Amygdala (tissue), 56 donors: Measurements from ENCODE around the gene DDX21.
"Not testable (repeated sequence)": the region's sequence is repeated elsewhere in the genome, so short reads cannot be mapped to it uniquely, and the experiment has no call there.

Source experiments
- DNase-seq, 56 donors: peaks; one replicate each; lab custom pipeline; 2025; lab: John Stamatoyannopoulos, UW

DDX21 gene

DNA sequence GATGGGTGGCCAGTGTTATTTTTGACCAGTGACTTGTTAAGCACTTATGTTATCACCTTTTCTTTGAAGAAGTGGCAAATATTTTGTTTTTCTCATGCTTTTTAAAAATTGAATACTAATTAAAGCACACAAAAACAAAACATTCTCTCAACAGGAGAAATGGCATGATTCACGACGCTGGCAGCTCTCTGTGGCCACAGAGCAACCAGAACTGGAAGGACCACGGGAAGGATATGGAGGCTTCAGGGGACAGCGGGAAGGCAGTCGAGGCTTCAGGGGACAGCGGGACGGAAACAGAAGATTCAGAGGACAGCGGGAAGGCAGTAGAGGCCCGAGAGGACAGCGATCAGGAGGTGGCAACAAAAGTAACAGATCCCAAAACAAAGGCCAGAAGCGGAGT lies 26.4 kb downstream of the DDX21 start:
- no peak for DNase-seq

GRCh38 chr10:68987611-68988010 lies 31.6 kb downstream of the DDX21 start:
- DNase-seq, result no peak

GRCh38 chr10:68988530-68989316 lies 32.8 kb downstream of the DDX21 start, which contains the start of gene KIFBP:
Gene KIFBP (plus strand): TSS chr10:68988803. CDS start chr10:68988833, 30 bp downstream.
- DNase-seq, result peak; percentile 27 to 99 (median 94)

- peak in 8 of 56 donors; percentile 4 to 48 (median 29) for DNase-seq
These were observed 33.5 kb downstream of the DDX21 start for GRCh38 chr10:68989317-68989990.

- peak in 2 of 56 donors; percentile 14 to 16 for DNase-seq
These were observed 36.9 kb downstream of the DDX21 start for GRCh38 chr10:68992636-68993440.

GRCh38 chr10:68997211-68997610 lies 41.2 kb downstream of the DDX21 start:
- DNase-seq, result no peak

- no peak for DNase-seq
These were observed 48.9 kb downstream of the DDX21 start for GRCh38 chr10:69004821-69005220.

DNA sequence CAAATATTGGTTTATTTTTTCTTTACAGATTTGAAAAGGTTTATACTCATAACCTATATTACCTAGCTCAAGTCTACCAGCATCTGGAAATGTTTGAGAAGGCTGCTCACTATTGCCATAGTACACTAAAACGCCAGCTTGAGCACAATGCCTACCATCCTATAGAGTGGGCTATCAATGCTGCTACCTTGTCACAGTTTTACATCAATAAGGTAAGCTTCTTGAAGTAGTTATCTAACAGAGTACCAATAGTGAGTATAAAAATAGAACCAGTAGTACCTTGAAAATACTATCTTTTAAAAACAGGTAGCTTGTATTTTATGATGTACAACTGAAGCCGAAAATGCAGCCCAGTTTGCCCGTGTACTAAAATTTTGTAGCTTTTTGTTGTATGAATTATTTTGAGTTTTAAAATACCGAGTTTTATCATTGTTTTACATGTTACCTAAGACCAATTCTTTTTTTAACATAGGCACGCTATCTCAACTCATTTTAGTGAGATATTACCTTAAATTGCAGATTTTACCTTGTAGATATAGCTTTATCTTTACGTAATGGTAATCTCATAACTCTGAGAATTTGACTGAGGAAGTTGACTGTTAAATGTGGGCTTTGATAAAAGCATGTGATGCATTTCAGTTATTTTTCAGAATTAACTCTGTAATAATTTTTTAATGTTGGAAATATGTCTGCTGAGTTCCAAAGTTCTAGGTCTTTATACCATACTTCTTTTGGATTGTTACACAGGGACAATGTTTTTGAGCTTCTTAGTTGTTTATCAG lies 49.9 kb downstream of the DDX21 start:
- no peak for DNase-seq

GRCh38 chr10:69007260-69007659 lies 51.3 kb downstream of the DDX21 start:
- DNase-seq, result no peak

DNA sequence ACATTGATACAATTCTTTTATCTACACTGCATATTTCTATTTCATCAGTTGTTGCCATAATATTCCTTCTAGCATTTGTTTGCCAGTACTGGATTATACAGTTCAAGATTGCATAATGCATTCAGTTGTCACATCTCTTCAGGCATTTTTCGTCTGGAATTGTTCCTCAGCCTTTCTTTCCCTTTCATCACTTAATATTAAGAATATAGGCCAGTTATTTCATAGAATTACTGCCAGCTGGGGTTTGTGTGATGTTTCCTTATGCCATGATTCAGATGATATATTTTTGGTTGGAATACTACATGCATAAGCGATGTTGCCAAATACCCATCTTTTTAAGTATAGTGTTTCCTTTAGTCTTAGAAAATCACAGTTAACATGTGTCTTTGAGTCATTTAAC lies 53.4 kb downstream of the DDX21 start:
- DNase-seq, result no peak

GRCh38 chr10:69010151-69010640 lies 54.2 kb downstream of the DDX21 start:
- DNase-seq, result no peak

GRCh38 chr10:69012778-69013177 lies 56.8 kb downstream of the DDX21 start:
- not testable (repeated sequence) for DNase-seq

DNA sequence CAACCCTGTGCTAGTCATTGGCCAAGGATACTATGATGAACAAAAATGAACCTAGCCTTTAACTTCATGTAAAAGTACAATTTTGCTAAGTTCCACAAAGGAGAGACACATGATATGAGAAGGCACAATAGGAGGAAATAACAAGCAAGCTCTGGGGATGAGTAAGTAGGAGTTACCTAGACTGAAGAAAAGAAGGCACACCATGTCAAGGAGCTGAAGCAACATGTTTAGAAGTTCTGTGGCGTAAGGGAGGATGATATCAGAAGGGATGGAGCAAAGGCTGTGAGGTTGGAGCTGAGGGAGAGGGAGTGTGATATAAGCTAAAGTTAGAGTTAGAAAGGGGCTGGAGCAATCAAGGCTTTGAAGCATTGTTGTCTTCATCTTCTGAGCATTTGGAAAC lies 58.2 kb downstream of the DDX21 start:
- DNase-seq, result no peak

DNA sequence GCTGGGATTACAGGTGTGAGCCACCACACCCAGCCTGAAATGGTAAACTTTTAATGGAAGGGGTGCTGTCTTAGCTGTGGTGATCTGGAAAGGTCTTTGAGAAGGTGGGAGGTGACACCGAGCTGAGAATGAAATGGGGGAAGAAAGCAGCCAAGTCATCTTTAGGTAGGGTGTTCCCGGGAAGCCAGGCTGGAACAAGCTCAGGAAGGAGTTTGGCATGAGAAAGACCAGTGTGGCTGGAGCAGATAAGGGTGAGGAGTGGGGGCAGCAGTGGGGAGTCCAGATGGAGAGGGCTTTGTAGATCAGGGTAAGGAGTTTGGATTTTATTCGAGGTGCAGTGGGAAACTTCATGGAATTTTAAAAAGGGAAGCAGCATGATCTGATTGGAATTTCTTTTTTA lies 62.6 kb downstream of the DDX21 start:
- DNase-seq, result no peak

GRCh38 chr10:69022611-69023010 lies 66.6 kb downstream of the DDX21 start:
- DNase-seq, result no peak

- no peak for DNase-seq
These were observed 69.5 kb downstream of the DDX21 start for GRCh38 chr10:69025370-69025896.

GRCh38 chr10:69033256-69033655 lies 77.3 kb downstream of the DDX21 start:
- no peak for DNase-seq
